GM12892 (cell line): Measurements from ENCODE around the gene ATRN.

Experiments used
- POLR2A ChIP-seq: IDR thresholded peaks from 2 replicates; pipeline ENCODE4 v1.6.1; 2011; ENCODE audit warnings: low read depth, low read length, control low read depth
- POLR2AphosphoS5 ChIP-seq: IDR thresholded peaks from 2 replicates; pipeline ENCODE4 v1.6.1; 2011; ENCODE audit warnings: low read depth, low read length, control low read depth
- TAF1 ChIP-seq: IDR thresholded peaks from 2 replicates; pipeline ENCODE4 v1.6.1; 2011; ENCODE audit warnings: low read depth, mild to moderate bottlenecking, control low read depth, low read length, borderline replicate concordance

GRCh38 chr20:3436864-3437574, 33.8 kb upstream of the ATRN start:
- TF ChIP-seq POLR2AphosphoS5 (no peak), POLR2A (no peak), TAF1 (no peak)
